ENCODE results near the gene USE1. TPM values are rescaled to one million over a fixed set of nuclear protein-coding genes. Genes with fewer than 3 reads are reported as not detected.

The USE1 gene
- polyA plus RNA-seq, 2 of the 4 experiments (the other 2 are of a cell fraction) = 10.1 to 16.5 TPM

DNA sequence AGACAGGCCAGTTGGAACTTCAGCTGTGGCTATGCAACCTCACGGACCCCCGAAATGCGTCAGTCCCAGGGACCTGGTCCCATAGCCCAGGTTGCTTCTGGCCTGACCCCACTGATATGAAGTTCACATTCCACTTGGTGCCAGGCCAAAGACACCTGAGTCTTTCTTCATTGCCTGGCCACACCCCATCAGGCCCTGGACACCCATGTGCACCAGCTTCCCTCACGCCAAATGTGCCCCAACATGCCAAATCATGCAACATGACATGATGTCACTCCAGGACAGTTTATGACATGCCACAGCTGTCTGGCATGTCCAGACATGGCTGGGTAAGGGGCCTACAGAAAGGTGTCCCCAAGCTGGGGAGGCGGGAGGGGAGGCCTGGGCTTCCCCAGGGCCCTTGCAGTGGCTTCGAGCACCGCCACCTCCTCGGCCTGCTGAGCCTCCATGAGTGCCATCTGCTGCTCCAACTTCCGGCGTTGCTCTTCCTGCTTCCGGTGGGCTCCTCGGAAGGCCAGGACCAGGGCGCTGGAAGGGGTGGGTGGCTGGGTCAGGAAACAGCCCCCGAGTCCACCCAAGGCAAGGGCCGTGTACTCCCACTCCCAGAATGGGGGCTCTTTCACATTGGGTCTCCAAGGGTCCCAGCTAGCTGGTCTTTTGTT lies 34.9 kb downstream of the USE1 start:
- H3K4me1 ChIP-seq = peaks cover 37% of the 10 kb centered on the region
- ChIA-PET CTCF (interaction anchor here (0.9 to 4.9 kb wide), 4 partner anchors 8 to 32 kb away, joined by 3 to 51 read pairs (median 10); partner anchors contain the start of gene USHBP1), POLR2A (interaction anchor here (1.8 kb wide), 1 partner anchor 35 kb away, joined by 5 read pairs; the partner anchor contains the start of gene USE1)
- H3K9me3 ChIP-seq = no peaks in the 10 kb centered on the region
- peak overlapping the region; percentile 92 to 96; a peak in 5 of 6 replicates for H3K27ac ChIP-seq
- DNase-seq (ENCODE audit: low read depth in 1 of 2, low spot score in 1 of 2) (no peak), ATAC-seq (no peak), FAIRE-seq (no peak)
- TF ChIP-seq ESRRA (IDR thresholded peaks at IDR 0.05; ENCODE audit: borderline replicate concordance, low read length) (no peak), NR3C1 (IDR thresholded peaks at IDR 0.05) (no peak), FOXS1 (CRISPR knock-in tag; IDR thresholded peaks at IDR 0.05) (no peak), ZSCAN20 (CRISPR knock-in tag; IDR thresholded peaks at IDR 0.05) (no peak), EP300 (IDR thresholded peaks at IDR 0.05) (no peak), CHD2 (IDR thresholded peaks at IDR 0.05; ENCODE audit: low read length, partially characterized antibody) (no peak), KDM5A (IDR thresholded peaks at IDR 0.05) (no peak), SMC3 (IDR thresholded peaks at IDR 0.05) (no peak), FOSB (CRISPR knock-in tag; IDR thresholded peaks at IDR 0.05) (no peak), SREBF2 (IDR thresholded peaks at IDR 0.05) (no peak), EHF (CRISPR knock-in tag; IDR thresholded peaks at IDR 0.05) (no peak), POLR2AphosphoS2 (conservative IDR thresholded peaks at IDR 0.05; ENCODE audit: low read length) (no peak), ZC3H11A (IDR thresholded peaks at IDR 0.05) (no peak), HDAC2 (IDR thresholded peaks at IDR 0.05) (no peak)
- TF ChIP-seq, protein P1, sequence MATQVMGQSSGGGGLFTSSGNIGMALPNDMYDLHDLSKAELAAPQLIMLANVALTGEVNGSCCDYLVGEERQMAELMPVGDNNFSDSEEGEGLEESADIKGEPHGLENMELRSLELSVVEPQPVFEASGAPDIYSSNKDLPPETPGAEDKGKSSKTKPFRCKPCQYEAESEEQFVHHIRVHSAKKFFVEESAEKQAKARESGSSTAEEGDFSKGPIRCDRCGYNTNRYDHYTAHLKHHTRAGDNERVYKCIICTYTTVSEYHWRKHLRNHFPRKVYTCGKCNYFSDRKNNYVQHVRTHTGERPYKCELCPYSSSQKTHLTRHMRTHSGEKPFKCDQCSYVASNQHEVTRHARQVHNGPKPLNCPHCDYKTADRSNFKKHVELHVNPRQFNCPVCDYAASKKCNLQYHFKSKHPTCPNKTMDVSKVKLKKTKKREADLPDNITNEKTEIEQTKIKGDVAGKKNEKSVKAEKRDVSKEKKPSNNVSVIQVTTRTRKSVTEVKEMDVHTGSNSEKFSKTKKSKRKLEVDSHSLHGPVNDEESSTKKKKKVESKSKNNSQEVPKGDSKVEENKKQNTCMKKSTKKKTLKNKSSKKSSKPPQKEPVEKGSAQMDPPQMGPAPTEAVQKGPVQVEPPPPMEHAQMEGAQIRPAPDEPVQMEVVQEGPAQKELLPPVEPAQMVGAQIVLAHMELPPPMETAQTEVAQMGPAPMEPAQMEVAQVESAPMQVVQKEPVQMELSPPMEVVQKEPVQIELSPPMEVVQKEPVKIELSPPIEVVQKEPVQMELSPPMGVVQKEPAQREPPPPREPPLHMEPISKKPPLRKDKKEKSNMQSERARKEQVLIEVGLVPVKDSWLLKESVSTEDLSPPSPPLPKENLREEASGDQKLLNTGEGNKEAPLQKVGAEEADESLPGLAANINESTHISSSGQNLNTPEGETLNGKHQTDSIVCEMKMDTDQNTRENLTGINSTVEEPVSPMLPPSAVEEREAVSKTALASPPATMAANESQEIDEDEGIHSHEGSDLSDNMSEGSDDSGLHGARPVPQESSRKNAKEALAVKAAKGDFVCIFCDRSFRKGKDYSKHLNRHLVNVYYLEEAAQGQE (IDR thresholded peaks at IDR 0.05) = no peak
- TF ChIP-seq, protein P2, sequence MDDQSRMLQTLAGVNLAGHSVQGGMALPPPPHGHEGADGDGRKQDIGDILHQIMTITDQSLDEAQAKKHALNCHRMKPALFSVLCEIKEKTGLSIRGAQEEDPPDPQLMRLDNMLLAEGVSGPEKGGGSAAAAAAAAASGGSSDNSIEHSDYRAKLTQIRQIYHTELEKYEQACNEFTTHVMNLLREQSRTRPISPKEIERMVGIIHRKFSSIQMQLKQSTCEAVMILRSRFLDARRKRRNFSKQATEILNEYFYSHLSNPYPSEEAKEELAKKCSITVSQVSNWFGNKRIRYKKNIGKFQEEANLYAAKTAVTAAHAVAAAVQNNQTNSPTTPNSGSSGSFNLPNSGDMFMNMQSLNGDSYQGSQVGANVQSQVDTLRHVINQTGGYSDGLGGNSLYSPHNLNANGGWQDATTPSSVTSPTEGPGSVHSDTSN (IDR thresholded peaks at IDR 0.05) = no peak
- 83% methylated on average over 8 of the region's 15 CpGs for WGBS (ENCODE audit: missing lambda C conversion rate)
- H3K4me3 ChIP-seq = no peak overlapping the region
- peak overlapping the region; percentile 58; the same call in 2 of the 3 replicates for H3K4me2 ChIP-seq

DNA sequence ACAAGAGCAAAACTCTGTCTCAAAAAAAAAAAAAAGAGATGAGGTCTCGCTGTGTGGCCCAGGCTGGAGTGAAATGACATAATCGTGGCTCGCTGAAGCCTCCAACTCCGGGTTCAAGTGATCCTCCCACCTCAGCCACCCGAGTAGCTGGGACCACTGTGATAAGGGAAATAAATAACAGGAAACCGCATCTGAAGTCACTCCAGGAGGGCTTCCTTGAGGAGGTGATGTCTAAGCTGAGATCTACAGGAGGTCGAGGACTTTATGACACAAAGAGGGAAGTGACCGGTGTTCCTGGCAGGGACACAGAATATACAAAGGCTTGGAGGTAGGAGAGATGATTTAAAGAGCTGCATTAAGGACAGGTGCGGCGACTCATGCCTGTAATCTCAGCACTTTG lies 39.5 kb downstream of the USE1 start:
- no peak for TF ChIP-seq JUNB (IDR thresholded peaks at IDR 0.05)
- no peak for TF ChIP-seq ZSCAN20 (CRISPR knock-in tag; IDR thresholded peaks at IDR 0.05)
- TF ChIP-seq RCOR1 (IDR thresholded peaks at IDR 0.05; ENCODE audit: low read depth, low read length) = no peak
- no peak for TF ChIP-seq HOXB13 (CRISPR knock-in tag; IDR thresholded peaks at IDR 0.05; ENCODE audit: low read depth)
- TF ChIP-seq, protein P3, sequence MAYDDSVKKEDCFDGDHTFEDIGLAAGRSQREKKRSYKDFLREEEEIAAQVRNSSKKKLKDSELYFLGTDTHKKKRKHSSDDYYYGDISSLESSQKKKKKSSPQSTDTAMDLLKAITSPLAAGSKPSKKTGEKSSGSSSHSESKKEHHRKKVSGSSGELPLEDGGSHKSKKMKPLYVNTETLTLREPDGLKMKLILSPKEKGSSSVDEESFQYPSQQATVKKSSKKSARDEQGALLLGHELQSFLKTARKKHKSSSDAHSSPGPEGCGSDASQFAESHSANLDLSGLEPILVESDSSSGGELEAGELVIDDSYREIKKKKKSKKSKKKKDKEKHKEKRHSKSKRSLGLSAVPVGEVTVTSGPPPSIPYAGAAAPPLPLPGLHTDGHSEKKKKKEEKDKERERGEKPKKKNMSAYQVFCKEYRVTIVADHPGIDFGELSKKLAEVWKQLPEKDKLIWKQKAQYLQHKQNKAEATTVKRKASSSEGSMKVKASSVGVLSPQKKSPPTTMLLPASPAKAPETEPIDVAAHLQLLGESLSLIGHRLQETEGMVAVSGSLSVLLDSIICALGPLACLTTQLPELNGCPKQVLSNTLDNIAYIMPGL (CRISPR knock-in tag; IDR thresholded peaks at IDR 0.05; ENCODE audit: borderline replicate concordance) = no peak
- peak; percentile 54 for TF ChIP-seq ZFP36 (IDR thresholded peaks at IDR 0.05; ENCODE audit: borderline replicate concordance, partially characterized antibody)
- H3K4me2 ChIP-seq = no peak overlapping the region
- no peak for FAIRE-seq
- H3K4me3 ChIP-seq = no peak overlapping the region
- ChIA-PET POLR2A (no interaction called here), CTCF (interaction anchor here (0.7 to 4.5 kb wide), 4 partner anchors 9 to 38 kb away, joined by 3 to 20 read pairs (median 6); partner anchors contain the start of gene USHBP1)
- H3K9me3 ChIP-seq = no peaks in the 10 kb centered on the region
- peaks cover 5% of the 10 kb centered on the region for H3K4me1 ChIP-seq
- 0 out of 6 replicates have a peak overlapping the region, but pooled peaks of 1 of the 2 experiments have one; percentile 18 for H3K27ac ChIP-seq
- no peak for ATAC-seq
- DNase-seq (ENCODE audit: low read depth in 1 of 2, low spot score in 1 of 2) = no peak
- 84% methylated on average over 10 of the region's 10 CpGs for WGBS (ENCODE audit: missing lambda C conversion rate)
